ENCODE data around the gene CDH5. TPM values are rescaled to one million over a fixed set of nuclear protein-coding genes. Genes with fewer than 3 reads are reported as not detected.

CDH5 gene
- total RNA-seq, 4 donors from 2014 or later, result 10.2 to 28.3 (median 14.0) TPM

DNA sequence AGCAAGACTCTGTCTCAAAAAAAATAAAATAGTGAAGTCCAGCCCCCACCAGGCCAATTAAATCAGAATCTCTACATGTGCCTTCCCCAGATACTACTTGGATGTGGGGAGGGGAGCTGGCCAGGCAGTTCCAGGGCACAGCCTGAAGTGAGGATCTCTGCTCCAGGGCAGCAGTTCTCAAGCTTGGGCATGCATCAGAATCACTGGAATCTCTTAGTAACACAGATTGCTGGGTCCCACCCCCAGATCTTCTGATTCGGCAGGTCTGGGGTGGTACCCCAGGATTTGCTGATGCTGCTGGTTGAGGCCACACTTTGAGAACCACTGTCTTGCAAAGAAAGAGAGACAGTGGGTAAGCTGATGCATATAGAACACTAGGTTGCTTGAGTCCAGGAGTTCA lies 8.3 kb upstream of the CDH5 start:
- intact Hi-C loops (cut with DNase I; ENCODE audit: low total_unique reads), result no loop called here
- TF ChIP-seq, protein P1, sequence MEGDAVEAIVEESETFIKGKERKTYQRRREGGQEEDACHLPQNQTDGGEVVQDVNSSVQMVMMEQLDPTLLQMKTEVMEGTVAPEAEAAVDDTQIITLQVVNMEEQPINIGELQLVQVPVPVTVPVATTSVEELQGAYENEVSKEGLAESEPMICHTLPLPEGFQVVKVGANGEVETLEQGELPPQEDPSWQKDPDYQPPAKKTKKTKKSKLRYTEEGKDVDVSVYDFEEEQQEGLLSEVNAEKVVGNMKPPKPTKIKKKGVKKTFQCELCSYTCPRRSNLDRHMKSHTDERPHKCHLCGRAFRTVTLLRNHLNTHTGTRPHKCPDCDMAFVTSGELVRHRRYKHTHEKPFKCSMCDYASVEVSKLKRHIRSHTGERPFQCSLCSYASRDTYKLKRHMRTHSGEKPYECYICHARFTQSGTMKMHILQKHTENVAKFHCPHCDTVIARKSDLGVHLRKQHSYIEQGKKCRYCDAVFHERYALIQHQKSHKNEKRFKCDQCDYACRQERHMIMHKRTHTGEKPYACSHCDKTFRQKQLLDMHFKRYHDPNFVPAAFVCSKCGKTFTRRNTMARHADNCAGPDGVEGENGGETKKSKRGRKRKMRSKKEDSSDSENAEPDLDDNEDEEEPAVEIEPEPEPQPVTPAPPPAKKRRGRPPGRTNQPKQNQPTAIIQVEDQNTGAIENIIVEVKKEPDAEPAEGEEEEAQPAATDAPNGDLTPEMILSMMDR (IDR thresholded peaks at IDR 0.05), result no peak
- no peak for TF ChIP-seq POLR2A (IDR thresholded peaks at IDR 0.05)
- H3K4me3 ChIP-seq (ENCODE audit: low read depth, poor library complexity, severe bottlenecking), result no peak overlapping the region
- DNase-seq (ENCODE audit: low spot score in 2 of 2), result no peak
- WGBS, 2 donors, result 60 to 75% methylated on average over 1 of the region's 1 CpG

DNA sequence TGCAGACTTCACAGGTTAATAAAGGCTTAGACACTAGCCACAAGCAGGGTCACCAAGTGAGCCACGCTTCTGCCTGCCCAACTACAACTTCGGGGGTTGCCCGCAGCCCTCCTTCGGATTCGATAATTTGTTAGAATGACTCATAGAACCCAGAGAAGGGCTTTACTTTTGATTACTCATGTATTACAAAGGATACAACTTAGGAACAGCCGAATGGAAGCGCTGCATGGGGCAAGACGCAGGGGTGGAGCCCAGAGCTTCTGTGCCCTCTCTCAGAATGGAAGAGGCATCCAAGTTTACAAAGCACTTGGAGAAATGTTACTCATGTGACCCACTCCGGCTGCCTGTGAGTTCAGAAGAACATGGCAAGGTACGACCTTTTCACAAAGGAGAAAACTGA lies 7.5 kb upstream of the CDH5 start:
- no peak for DNase-seq (ENCODE audit: low spot score in 2 of 2)
- intact Hi-C loops (cut with DNase I; ENCODE audit: low total_unique reads), result no loop called here
- TF ChIP-seq, protein P1 (IDR thresholded peaks at IDR 0.05), result no peak
- no peak for TF ChIP-seq POLR2A (IDR thresholded peaks at IDR 0.05)
- H3K4me3 ChIP-seq (ENCODE audit: low read depth, poor library complexity, severe bottlenecking), result no peak overlapping the region
- 48 to 54% methylated on average over 10 of the region's 10 CpGs for WGBS, 2 donors

- TF ChIP-seq POLR2A (IDR thresholded peaks at IDR 0.05), result no peak
- TF ChIP-seq, protein P1 (IDR thresholded peaks at IDR 0.05), result no peak
- DNase-seq (ENCODE audit: low spot score in 2 of 2), result no peak
- no peak overlapping the region for H3K4me3 ChIP-seq (ENCODE audit: low read depth, poor library complexity, severe bottlenecking)
- intact Hi-C loops (cut with DNase I; ENCODE audit: low total_unique reads), result no loop called here
- 79 to 82% methylated on average over 11 to 12 of the region's 12 CpGs for WGBS, 2 donors
Observed at GRCh38 chr16:66359811-66360608, 6.5 kb upstream of the CDH5 start.

DNA sequence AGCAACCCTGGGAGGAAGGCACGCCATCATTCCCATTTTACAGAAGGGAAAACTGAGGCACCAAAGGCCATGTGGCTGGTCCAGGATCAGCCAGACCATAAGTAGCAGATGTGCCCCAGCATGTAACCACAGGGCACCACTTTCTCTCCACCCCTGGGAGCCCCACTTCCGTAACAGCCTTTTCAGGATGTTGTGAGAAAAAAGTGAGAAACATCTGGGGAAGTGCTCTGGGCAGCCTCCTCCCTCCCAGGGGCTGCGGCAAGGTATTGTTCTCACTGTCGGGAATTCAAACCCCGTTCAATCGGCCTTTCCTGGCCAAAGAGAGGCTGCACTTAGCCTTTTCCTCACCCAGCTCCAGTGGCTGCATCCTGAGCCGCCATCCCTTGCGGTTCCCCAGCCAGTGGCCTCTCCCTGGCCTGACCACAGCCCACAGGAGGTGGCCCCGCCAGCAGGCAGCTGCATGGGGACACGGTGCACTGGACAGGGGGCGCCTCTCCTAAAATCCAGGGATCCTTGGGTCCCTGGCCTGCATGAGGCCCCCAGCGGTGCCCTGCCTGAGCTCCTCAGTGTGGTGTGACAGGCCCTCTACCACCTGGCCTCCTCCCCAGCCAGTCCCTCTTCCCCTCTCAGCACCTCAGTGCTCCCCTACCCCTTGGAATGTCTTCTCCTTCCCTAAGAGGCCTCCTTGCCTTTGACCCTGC lies 5.7 kb upstream of the CDH5 start:
- 61 to 80% methylated on average over 11 to 12 of the region's 12 CpGs for WGBS, 2 donors
- DNase-seq (ENCODE audit: low spot score in 2 of 2), result no peak
- no peak overlapping the region for H3K4me3 ChIP-seq (ENCODE audit: low read depth, poor library complexity, severe bottlenecking)
- intact Hi-C loops (cut with DNase I; ENCODE audit: low total_unique reads), result no loop called here
- TF ChIP-seq, protein P1 (IDR thresholded peaks at IDR 0.05), result no peak
- no peak for TF ChIP-seq POLR2A (IDR thresholded peaks at IDR 0.05)

GRCh38 chr16:66361604-66362135 lies 4.8 kb upstream of the CDH5 start:
- intact Hi-C loops (cut with DNase I; ENCODE audit: low total_unique reads), result no loop called here
- no peak for DNase-seq (ENCODE audit: low spot score in 2 of 2)
- 66 to 72% methylated on average over 5 of the region's 5 CpGs for WGBS, 2 donors
- TF ChIP-seq POLR2A (IDR thresholded peaks at IDR 0.05), result no peak
- TF ChIP-seq, protein P1 (IDR thresholded peaks at IDR 0.05), result no peak
- H3K4me3 ChIP-seq (ENCODE audit: low read depth, poor library complexity, severe bottlenecking), result no peak overlapping the region
